Retinal pigment epithelial cell (primary cell): ENCODE results near the gene LMNB1.

Experiments used
- DNase-seq: peaks from one replicate; pipeline ENCODE4 v3.0.0-alpha.2; 2010; ENCODE audit warnings: low read depth
- H3K4me3 ChIP-seq: 2 replicates; pipeline ENCODE4 v1.5.1; 2011; ENCODE audit warnings: mild to moderate bottlenecking, low read length, control low read depth, moderate library complexity
- TF ChIP-seq, protein P1 (sequence below): conservative IDR thresholded peaks from 2 replicates; pipeline ENCODE4 v1.5.1; 2011; ENCODE audit warnings: low read depth, low read length, control low read depth, inconsistent platforms

Gene LMNB1

DNA sequence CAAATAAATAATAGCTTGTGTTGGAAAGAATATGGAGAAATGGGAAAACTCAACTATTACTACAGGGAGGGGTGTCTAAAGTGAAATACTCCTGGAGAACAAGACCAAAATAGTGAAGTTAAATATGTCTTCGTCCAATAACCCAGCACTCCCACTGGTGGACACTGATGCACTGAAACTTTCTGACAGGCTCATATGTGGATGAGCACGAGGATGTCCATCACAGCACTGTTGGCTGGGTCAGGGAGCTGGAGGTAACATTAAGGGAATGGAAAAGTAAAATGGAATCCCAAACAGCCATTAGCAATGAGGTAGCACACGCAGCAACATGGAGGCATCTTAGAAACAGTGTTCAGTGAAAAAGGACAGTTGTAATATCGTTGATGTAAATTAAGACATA, 86.5 kb downstream of the LMNB1 start:
- TF ChIP-seq, protein P1, sequence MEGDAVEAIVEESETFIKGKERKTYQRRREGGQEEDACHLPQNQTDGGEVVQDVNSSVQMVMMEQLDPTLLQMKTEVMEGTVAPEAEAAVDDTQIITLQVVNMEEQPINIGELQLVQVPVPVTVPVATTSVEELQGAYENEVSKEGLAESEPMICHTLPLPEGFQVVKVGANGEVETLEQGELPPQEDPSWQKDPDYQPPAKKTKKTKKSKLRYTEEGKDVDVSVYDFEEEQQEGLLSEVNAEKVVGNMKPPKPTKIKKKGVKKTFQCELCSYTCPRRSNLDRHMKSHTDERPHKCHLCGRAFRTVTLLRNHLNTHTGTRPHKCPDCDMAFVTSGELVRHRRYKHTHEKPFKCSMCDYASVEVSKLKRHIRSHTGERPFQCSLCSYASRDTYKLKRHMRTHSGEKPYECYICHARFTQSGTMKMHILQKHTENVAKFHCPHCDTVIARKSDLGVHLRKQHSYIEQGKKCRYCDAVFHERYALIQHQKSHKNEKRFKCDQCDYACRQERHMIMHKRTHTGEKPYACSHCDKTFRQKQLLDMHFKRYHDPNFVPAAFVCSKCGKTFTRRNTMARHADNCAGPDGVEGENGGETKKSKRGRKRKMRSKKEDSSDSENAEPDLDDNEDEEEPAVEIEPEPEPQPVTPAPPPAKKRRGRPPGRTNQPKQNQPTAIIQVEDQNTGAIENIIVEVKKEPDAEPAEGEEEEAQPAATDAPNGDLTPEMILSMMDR, result no peak
- no peak for DNase-seq
- no peak overlapping the region for H3K4me3 ChIP-seq

DNA sequence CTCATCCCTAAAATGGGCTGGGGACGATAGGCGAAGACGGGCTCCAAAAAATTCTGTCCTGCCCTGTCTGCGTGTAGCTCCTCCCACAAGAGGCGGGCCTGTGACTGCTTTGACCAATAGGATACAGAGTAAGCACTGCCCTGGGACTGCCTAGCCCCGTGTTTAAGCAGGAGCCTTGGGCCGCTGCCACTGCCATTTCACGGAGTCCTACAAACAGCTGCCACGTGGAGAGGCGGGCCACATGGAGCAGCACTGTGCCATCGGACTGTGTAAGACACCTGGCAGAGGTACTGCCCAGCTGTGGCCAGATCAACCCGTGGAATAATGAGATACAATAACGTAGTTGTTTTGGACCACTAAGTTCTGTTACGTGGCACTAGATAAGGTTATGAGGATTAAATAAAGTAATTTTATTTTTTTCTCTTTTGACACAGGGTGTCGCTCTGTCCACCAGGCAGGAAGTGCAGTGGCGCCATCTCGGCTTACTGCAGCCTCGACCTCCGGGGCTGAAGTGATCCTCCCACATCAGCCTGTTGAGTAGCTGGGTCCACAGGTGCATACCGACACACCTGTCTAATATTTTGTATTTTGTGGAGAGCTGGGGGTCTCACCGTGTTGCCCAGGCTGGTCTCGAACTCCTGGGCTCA, 87.2 kb downstream of the LMNB1 start:
- TF ChIP-seq, protein P1, result no peak
- DNase-seq, result no peak
- H3K4me3 ChIP-seq, result no peak overlapping the region

GRCh38 chr5:126865299-126865698, 88.4 kb downstream of the LMNB1 start:
- H3K4me3 ChIP-seq, result no peak overlapping the region
- DNase-seq, result no peak
- TF ChIP-seq, protein P1, result no peak

DNA sequence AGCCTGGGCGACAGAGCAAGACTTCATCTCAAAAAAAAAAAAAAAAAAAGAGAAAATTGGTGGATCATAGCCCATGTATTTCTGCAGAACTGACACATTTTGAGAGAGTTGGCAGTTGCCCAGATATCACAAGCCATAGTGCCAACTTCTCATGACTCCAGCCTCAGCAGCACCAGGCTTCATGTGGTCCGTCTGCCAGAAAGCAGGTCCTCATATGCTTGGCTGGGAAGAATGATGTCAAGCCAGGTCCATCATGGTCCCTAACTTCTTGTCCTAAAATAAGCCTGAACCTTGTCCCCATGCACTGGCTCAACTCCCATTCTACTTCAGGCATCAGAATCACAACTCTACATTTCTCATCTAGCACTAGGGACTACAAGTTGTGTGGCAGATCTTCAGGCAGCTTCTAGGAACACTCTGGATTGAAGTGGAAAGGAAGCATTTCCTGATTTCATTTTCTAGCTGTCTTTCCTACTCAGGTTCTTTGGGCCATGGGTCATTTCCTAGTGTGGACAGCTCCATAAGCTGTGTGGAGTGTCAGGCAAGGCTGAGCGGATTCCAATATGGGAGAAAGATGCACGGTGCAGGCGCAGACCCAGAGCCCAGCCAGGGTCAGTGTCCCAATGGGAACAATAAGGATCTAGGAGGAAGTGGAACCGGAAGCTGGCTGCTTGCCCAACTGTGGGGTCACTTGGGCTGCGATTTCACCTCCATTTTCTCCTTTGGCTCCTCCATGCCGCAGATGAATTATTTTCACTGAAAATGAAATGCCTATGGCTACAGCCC, 90.1 kb downstream of the LMNB1 start:
- no peak for DNase-seq
- TF ChIP-seq, protein P1, result no peak
- no peak overlapping the region for H3K4me3 ChIP-seq

DNA sequence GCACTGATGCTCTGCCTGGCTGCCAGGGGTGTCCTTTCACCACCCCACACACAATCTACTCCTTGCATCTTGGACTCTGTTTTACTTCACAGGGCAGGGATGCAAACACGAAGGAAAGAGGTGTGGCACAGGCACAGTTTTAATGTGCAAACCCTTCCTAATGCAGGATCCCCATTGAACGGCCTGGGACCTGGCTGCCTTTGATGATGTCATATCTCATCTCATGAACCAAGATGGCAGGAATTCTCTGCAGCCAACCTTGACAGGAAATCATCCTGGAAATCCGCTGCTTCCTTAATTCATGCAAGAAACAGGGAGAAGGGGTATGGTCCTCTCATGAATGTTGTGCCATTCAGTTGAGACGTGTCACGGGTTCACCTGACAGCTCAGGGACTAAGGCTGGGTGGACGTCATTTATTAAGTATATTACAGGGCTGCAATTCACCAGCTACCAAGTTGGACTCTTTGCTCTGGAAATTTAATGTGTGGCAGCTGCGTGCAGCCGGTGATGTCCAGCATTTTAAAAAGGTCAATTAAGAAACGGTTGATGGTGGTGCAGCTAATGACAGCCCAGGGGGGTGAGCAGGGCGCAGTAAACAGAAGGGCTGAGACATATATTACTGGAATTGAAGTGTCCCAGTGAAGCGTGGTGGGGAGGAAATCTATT, 91.5 kb downstream of the LMNB1 start:
- no peak for DNase-seq
- peak overlapping the region; percentile 34 for H3K4me3 ChIP-seq
- TF ChIP-seq, protein P1, result no peak

DNA sequence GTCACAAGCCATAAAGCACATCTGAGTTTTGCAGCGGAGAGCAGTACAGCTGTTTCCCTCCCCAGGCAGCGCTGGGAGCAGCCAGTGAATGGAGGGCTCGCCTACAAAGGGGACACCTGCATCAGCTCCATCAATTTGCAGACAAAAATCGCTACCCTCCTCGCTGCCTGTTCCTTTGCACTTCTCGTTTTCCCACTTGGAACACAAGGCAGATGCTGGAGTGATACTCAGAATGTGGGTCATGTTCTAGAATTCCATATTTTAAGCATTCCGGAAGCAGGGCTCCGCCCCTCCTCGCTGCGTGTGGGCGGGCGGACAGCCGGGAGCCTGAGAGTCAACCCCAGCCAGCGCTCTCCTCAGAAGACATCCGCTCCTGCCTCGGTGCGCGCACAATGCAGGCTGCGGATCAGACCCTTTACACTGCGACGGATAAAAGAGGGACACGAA, 92.1 kb downstream of the LMNB1 start:
- no peak for DNase-seq
- peak overlapping the region; percentile 34 for H3K4me3 ChIP-seq
- TF ChIP-seq, protein P1, result no peak
